ENCODE measurements around the gene TCEAL2.
"Not testable (repeated sequence)": the region's sequence is repeated elsewhere in the genome, so short reads cannot be mapped to it uniquely, and the experiment has no call there.

Gene TCEAL2

DNA sequence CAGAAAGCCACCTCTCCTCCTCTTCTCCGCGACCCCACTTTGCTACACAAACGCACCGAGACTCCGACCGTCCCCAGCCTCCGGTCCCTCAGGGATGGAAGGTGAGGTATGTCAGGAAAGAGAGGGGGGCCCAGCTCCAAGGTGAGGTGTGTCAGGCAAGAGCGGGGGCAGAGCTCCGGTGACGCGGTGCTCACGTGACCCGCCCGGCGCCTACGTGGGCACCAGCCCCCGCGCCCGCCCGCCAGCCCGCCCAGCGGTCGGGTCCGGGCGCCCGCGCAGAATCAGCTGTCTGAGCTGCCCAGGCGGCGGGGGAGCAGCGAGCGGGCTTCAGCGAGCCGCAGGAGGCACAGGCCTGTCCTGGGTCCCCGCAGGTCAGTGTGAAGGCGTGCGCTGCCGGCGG lies at the start of gene TCEAL2:
Gene TCEAL2 (plus strand): TSS at position 244 of the 400 bp plus-strand sequence. CDS start 1,152 bp downstream, outside the sequence.
- H3K4me3 ChIP-seq (ENCODE audit: low read depth, low read length) = not testable (repeated sequence)

DNA sequence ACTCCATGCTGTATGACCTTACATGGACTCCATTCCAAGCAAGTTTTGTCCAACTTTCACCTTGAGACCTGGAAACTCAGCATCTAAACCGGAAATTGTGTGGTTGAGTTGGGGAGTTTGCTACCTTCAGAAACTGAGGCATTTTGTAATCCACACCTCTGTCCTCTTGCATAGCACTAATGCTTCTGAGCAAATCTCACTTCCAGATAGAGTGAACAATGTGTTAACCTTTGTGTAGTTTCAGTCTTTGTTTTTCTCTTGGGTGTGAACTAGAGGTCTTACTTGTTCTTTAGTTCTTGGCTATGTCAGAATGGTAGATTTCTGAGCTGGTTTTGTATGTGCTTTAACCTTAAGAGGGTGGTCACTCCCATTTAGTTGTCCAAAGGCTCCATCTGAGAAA lies 48.1 kb upstream of the TCEAL2 start:
- no peak overlapping the region for H3K4me3 ChIP-seq (ENCODE audit: low read depth, low read length)
- no peak for TF ChIP-seq CTCF (IDR thresholded peaks at IDR 0.05; ENCODE audit: borderline replicate concordance, insufficient read depth, low read depth, low read length)

- no peak for TF ChIP-seq CTCF (IDR thresholded peaks at IDR 0.05; ENCODE audit: borderline replicate concordance, insufficient read depth, low read depth, low read length)
Observed at GRCh38 chrX:102085706-102086105, 39.8 kb upstream of the TCEAL2 start.

GRCh38 chrX:102113367-102113766 lies 12.1 kb upstream of the TCEAL2 start:
- no peak for TF ChIP-seq CTCF (IDR thresholded peaks at IDR 0.05; ENCODE audit: borderline replicate concordance, insufficient read depth, low read depth, low read length)

More at GRCh38 chrX:102085706-102086105, 39.8 kb upstream of the TCEAL2 start:
- no peak overlapping the region for H3K4me3 ChIP-seq (ENCODE audit: low read depth, low read length)

GRCh38 chrX:102115748-102116147 lies 9.7 kb upstream of the TCEAL2 start:
- TF ChIP-seq CTCF (IDR thresholded peaks at IDR 0.05; ENCODE audit: borderline replicate concordance, insufficient read depth, low read depth, low read length) = no peak
- H3K4me3 ChIP-seq (ENCODE audit: low read depth, low read length) = no peak overlapping the region

More at GRCh38 chrX:102113367-102113766, 12.1 kb upstream of the TCEAL2 start:
- no peak overlapping the region for H3K4me3 ChIP-seq (ENCODE audit: low read depth, low read length)

GRCh38 chrX:102125014-102125413 lies 465 bp upstream of the TCEAL2 start:
- H3K4me3 ChIP-seq (ENCODE audit: low read depth, low read length) = not testable (repeated sequence)

GRCh38 chrX:102126080-102126818 lies 770 bp downstream of the TCEAL2 start:
- not testable (repeated sequence) for H3K4me3 ChIP-seq (ENCODE audit: low read depth, low read length)

DNA sequence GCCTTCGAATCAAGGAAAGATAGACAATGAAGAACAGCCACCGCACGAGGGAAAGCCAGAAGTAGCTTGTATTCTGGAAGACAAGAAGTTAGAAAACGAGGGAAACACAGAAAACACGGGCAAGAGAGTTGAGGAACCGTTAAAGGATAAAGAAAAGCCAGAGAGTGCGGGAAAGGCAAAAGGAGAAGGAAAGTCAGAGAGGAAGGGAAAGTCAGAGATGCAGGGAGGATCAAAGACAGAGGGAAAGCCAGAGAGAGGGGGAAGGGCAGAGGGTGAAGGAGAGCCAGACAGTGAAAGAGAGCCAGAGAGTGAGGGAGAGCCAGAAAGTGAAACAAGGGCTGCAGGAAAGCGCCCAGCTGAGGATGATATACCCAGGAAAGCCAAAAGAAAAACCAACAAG lies 1.4 kb downstream of the TCEAL2 start:
- no peak overlapping the region for H3K4me3 ChIP-seq (ENCODE audit: low read depth, low read length)
- TF ChIP-seq CTCF (IDR thresholded peaks at IDR 0.05; ENCODE audit: borderline replicate concordance, insufficient read depth, low read depth, low read length) = no peak

DNA sequence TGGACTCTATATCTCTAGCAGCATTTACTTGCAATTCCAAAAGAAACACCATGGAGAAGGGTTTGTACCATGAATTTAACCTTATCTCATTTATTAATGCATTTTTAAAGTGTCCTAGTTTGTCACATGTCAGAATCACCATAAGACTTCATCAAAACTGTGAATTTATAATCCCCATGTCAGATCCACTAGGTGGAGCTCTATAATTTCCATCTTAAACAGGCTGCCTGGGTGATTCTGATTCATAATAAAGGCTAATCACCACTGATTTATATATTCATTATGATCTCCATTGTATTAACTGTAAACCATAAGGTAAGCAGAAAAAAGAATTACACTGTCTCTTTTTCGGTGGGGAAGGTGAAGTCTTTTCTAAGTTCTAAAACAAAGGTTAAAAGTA lies 4.0 kb downstream of the TCEAL2 start:
- H3K4me3 ChIP-seq (ENCODE audit: low read depth, low read length) = no peak overlapping the region
- TF ChIP-seq CTCF (IDR thresholded peaks at IDR 0.05; ENCODE audit: borderline replicate concordance, insufficient read depth, low read depth, low read length) = no peak

Data from GM12875 (cell line).